ENCODE results near the gene ELFN2. TPM values are rescaled to one million over a fixed set of nuclear protein-coding genes. Genes with fewer than 3 reads are reported as not detected.

Gene ELFN2
- total RNA-seq, 4 donors from 2014 or later = 0.30 to 4.4 (median 3.1) TPM

- peaks cover 0 to 8% (median 2%) of the 10 kb centered on the region in 4 donors for H3K4me1 ChIP-seq
- peaks cover 0 to 93% of the 10 kb centered on the region in 2 donors for H3K27me3 ChIP-seq
- 49 to 50% methylated on average over 7 of the region's 7 CpGs for WGBS, 2 donors
- no peaks in the 10 kb centered on the region for H3K36me3 ChIP-seq
- H3K4me3 ChIP-seq = no peak overlapping the region
- DNase-seq (ENCODE audit: low spot score in 2 of 2) = no peak
- TF ChIP-seq EP300 (IDR thresholded peaks at IDR 0.05) = no peak
- no peak for TF ChIP-seq CTCF (IDR thresholded peaks at IDR 0.05)
- TF ChIP-seq POLR2A (IDR thresholded peaks at IDR 0.05) = no peak
- no peak overlapping the region for H3K27ac ChIP-seq
- no peaks in the 10 kb centered on the region for H3K9me3 ChIP-seq
These were observed 100.6 kb downstream of the ELFN2 start for GRCh38 chr22:37326726-37327125.

GRCh38 chr22:37325039-37325395 lies 102.3 kb downstream of the ELFN2 start:
- no peak overlapping the region for H3K27ac ChIP-seq
- TF ChIP-seq CTCF (IDR thresholded peaks at IDR 0.05) = no peak
- no peak for TF ChIP-seq EP300 (IDR thresholded peaks at IDR 0.05)
- no peak for TF ChIP-seq POLR2A (IDR thresholded peaks at IDR 0.05)
- no peaks in the 10 kb centered on the region for H3K9me3 ChIP-seq
- DNase-seq (ENCODE audit: low spot score in 2 of 2) = no peak
- H3K36me3 ChIP-seq = no peaks in the 10 kb centered on the region
- no peak overlapping the region for H3K4me3 ChIP-seq
- peaks cover 0 to 8% (median 2%) of the 10 kb centered on the region in 4 donors for H3K4me1 ChIP-seq
- H3K27me3 ChIP-seq = peaks cover 0 to 83% of the 10 kb centered on the region in 2 donors
- WGBS, 2 donors = 2 to 5% methylated on average over 21 of the region's 21 CpGs

GRCh38 chr22:37324340-37325038 lies 102.8 kb downstream of the ELFN2 start:
- no peak overlapping the region for H3K4me3 ChIP-seq
- peaks cover 0 to 79% of the 10 kb centered on the region in 2 donors for H3K27me3 ChIP-seq
- H3K9me3 ChIP-seq = no peaks in the 10 kb centered on the region
- no peak for TF ChIP-seq CTCF (IDR thresholded peaks at IDR 0.05)
- TF ChIP-seq EP300 (IDR thresholded peaks at IDR 0.05) = no peak
- TF ChIP-seq POLR2A (IDR thresholded peaks at IDR 0.05) = no peak
- H3K4me1 ChIP-seq = peaks cover 0 to 8% (median 2%) of the 10 kb centered on the region in 4 donors
- no peak overlapping the region for H3K27ac ChIP-seq
- H3K36me3 ChIP-seq = no peaks in the 10 kb centered on the region
- no peak for DNase-seq (ENCODE audit: low spot score in 2 of 2)
- 7 to 11% methylated on average over 36 to 49 of the region's 51 CpGs for WGBS, 2 donors

- no peak overlapping the region for H3K4me3 ChIP-seq
- H3K9me3 ChIP-seq = no peaks in the 10 kb centered on the region
- H3K4me1 ChIP-seq = peaks cover 0 to 8% (median 2%) of the 10 kb centered on the region in 4 donors
- H3K27ac ChIP-seq = no peak overlapping the region
- 70 to 73% methylated on average over 16 of the region's 16 CpGs for WGBS, 2 donors
- H3K36me3 ChIP-seq = no peaks in the 10 kb centered on the region
- TF ChIP-seq CTCF (IDR thresholded peaks at IDR 0.05) (no peak), EP300 (IDR thresholded peaks at IDR 0.05) (no peak), POLR2A (IDR thresholded peaks at IDR 0.05) (no peak)
- no peak for DNase-seq (ENCODE audit: low spot score in 2 of 2)
- peaks cover 0 to 48% of the 10 kb centered on the region in 2 donors for H3K27me3 ChIP-seq
These were observed 106.3 kb downstream of the ELFN2 start for GRCh38 chr22:37320726-37321677.

GRCh38 chr22:37319469-37319868 lies 107.8 kb downstream of the ELFN2 start:
- Histone ChIP-seq H3K9me3 (no peaks in the 10 kb centered on the region), H3K4me1 (peaks cover 0 to 2% (median 0%) of the 10 kb centered on the region in 4 donors), H3K36me3 (no peaks in the 10 kb centered on the region), H3K4me3 (no peak overlapping the region), H3K27ac (no peak overlapping the region), H3K27me3 (peaks cover 0 to 32% of the 10 kb centered on the region in 2 donors)
- TF ChIP-seq POLR2A (IDR thresholded peaks at IDR 0.05) = no peak
- TF ChIP-seq CTCF (IDR thresholded peaks at IDR 0.05) = no peak
- TF ChIP-seq EP300 (IDR thresholded peaks at IDR 0.05) = no peak
- no peak for DNase-seq (ENCODE audit: low spot score in 2 of 2)
- 49 to 61% methylated on average over 10 of the region's 10 CpGs for WGBS, 2 donors

Measured in tibial nerve (tissue), 4 donors.